Measurements from ENCODE around the gene POLDIP3.

Gene POLDIP3

GRCh38 chr22:42651134-42651533, 36.5 kb upstream of the POLDIP3 start:
- TF ChIP-seq CTCF (IDR thresholded peaks at IDR 0.05; ENCODE audit: low read depth, low read length) = no peak

GRCh38 chr22:42649246-42650099, 34.8 kb upstream of the POLDIP3 start, which contains the start of gene CYB5R3:
Gene CYB5R3 (minus strand): TSS chr22:42649392. CDS start chr22:42649315, 77 bp downstream.
- TF ChIP-seq CTCF (IDR thresholded peaks at IDR 0.05; ENCODE audit: low read depth, low read length) = no peak
- H3K4me3 ChIP-seq (ENCODE audit: low read depth, low read length) = peak within 1 kb of the TSS; percentile 94

More at GRCh38 chr22:42651134-42651533, 36.5 kb upstream of the POLDIP3 start:
- H3K4me3 ChIP-seq (ENCODE audit: low read depth, low read length) = no peak overlapping the region

DNA sequence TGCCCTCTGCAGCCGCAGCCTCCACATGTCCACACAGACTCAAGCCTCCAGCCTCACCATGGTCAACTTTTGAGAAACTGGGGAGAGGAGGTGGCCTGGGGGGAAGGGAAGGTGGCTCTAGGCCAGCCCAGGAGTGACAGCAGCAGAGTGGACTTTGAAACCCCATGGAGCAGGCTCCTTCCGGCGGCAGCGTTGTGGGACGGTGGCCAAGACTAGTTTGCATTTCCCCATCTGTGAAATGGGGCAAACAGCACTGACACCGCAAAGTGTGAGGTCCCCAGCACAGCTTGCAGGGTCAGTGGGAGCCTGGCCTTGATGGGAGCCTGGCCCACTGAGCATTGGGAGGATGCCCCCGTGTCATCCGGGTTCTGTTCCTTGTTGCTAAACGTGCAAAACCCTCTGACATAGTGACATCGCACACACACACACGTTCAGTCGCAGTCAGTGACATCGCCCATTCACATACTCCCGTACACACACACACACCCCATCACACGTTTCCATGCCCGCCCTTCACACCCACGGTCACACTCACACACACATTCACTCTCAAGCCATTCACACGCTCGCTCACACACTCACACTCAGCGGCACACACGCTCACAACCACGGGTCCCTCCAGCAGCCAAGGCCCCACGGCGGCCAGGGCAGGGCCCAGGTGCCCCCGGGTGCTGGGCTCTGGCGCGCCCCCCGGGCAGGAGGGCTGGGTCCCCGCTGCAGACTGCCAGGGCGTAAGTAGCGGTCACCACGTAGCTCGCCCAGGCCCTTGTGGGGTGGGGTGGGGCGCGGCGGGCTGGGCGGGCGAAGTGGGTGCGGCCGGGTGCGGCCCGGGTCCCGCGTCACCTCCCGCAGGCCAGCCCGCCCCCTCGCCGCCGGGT, 33.9 kb upstream of the POLDIP3 start:
- TF ChIP-seq CTCF (IDR thresholded peaks at IDR 0.05; ENCODE audit: low read depth, low read length) = no peak
- peak overlapping the region; percentile 94 for H3K4me3 ChIP-seq (ENCODE audit: low read depth, low read length)

GRCh38 chr22:42648017-42648367, 33.3 kb upstream of the POLDIP3 start:
- no peak for TF ChIP-seq CTCF (IDR thresholded peaks at IDR 0.05; ENCODE audit: low read depth, low read length)
- H3K4me3 ChIP-seq (ENCODE audit: low read depth, low read length) = peak overlapping the region; percentile 94

DNA sequence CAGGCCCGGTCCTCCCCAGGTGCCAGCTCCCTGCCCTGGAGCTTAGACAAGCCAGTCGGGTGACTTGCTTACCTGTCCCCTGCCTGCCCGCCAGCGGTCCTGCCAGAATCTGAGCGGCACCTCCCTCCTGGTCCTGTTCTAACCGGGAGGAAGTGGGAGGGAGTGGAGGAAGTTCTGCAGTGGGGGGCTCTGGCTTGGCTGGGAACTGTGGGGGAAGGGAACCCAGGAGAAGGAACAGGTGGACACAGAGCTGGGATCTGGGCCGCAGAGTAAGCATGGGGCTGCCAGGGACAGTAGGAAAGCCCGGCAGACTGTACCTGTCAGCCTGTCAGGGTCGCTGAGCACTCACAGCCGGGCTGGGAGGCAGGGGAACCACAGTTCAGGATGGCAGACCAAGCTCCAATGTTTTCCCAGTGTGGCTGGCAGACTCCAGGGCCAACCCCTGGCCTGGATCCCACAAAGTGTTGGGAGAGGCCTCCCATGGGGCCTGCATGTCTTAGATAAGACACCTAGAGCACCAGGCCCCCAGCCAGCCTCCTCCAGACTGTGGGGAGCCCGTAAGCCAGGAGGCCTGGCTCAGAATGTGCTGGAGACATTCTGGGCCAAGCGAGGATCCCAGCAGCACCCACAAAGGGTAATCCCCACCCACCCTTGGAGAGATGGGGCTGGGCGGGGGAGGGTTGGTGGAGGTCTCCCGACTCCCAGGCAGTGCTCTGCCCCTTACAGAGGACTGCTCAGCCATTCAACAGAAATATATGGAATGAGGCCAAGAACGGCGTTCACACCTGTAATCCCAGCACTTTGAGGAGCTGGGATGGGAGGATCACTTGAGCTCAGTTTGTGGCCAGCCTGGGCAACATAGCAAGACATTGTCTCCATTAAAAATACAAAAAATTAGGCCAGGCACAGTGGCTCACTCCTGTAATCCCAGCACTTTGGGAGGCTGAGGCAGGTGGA, 32.2 kb upstream of the POLDIP3 start:
- TF ChIP-seq CTCF (IDR thresholded peaks at IDR 0.05; ENCODE audit: low read depth, low read length) = no peak
- no peak overlapping the region for H3K4me3 ChIP-seq (ENCODE audit: low read depth, low read length)

DNA sequence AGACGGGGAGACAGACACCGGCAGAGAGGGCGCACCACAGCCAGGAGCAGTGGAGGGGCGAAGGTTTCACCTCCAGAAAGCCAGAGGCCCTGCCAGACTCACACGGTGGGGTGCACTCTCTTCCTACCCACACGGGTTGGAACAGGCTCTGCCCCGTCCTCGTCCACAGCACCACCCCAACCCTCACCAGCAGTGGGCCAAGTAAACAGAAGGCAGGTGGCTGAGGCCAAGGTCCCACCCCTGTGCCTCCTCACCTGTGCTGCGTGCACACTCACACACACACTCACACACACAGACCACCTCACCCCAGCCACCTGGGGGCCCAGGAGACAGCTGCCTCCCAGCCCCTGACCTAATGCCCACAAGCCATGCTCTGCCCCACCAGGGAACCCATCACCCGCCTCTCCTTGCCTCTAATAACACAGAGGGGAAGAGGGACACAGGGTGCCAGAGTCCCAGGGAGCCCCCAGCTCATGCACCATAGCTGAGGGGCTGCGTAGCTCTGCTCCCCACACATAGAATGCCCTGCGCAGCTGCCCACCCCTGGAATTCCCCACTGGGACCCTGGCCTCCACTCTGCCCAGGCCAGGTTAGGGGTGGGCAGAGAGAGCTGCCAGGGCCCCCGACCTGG, 31.4 kb upstream of the POLDIP3 start:
- no peak overlapping the region for H3K4me3 ChIP-seq (ENCODE audit: low read depth, low read length)
- no peak for TF ChIP-seq CTCF (IDR thresholded peaks at IDR 0.05; ENCODE audit: low read depth, low read length)

Measured in WI38 (cell line).